Activated T-cell treated with anti-CD3 and anti-CD28 coated beads, Interleukin-2, amount 50 U/mL, for 4 hours (primary cell): ENCODE data around the gene C1QTNF2. TPM values are rescaled to one million over a fixed set of nuclear protein-coding genes. Genes with fewer than 3 reads are reported as not detected.

Experiments
- ATAC-seq, 2 donors: fragments of 200-7000 bp; cut with Tn5 transposase; one replicate each; pipeline ENCODE4 v1.10.0; 2021
- DNase-seq: peaks from one replicate; pipeline ENCODE4 v3.0.0-alpha.2; 2020
- H3K27me3 Mint-ChIP-seq: one replicate; pipeline ENCODE4 v1.8.0; 2021; ENCODE audit warnings: low read depth, mixed read lengths
- H3K36me3 Mint-ChIP-seq: one replicate; pipeline ENCODE4 v1.8.0; 2022; ENCODE audit warnings: mixed read lengths; ENCODE audit not compliant: insufficient read depth
- H3K4me1 Mint-ChIP-seq: one replicate; pipeline ENCODE4 v1.8.0; 2021; ENCODE audit warnings: low read depth, mixed read lengths
- H3K4me3 Mint-ChIP-seq: one replicate; pipeline ENCODE4 v1.8.0; 2021; ENCODE audit warnings: mild to moderate bottlenecking, moderate library complexity, mixed read lengths
- H3K9me3 Mint-ChIP-seq: one replicate; pipeline ENCODE4 v1.8.0; 2021; ENCODE audit warnings: mixed read lengths
- total RNA-seq, 3 donors: library from RNA; stranded (reverse); gene quantifications; one replicate each; pipeline ENCODE4 v1.2.1, GENCODE V29; 2021

Gene C1QTNF2
- total RNA-seq, 3 donors from 2014 or later = not detected

- peaks cover 52% of the 10 kb centered on the region for H3K27me3 Mint-ChIP-seq
- H3K4me3 Mint-ChIP-seq = peak within 1 kb of the TSS; percentile 69
- peaks cover 8% of the 10 kb centered on the region for H3K4me1 Mint-ChIP-seq
- H3K9me3 Mint-ChIP-seq = no peaks in the 10 kb centered on the region
- DNase-seq (no peak), ATAC-seq (peak; percentile 38 to 41)
- no peaks in the 10 kb centered on the region for H3K36me3 Mint-ChIP-seq
These were observed 58.1 kb downstream of the C1QTNF2 start, which contains the start of gene CCNJL for GRCh38 chr5:160312134-160312959. CCNJL (minus strand) TSS chr5:160312564; CDS start chr5:160311923, 641 bp downstream.

GRCh38 chr5:160311491-160312133 is 58.8 kb downstream of the C1QTNF2 start:
- Mint-ChIP-seq H3K9me3 (no peaks in the 10 kb centered on the region), H3K27me3 (peaks cover 51% of the 10 kb centered on the region), H3K4me3 (peak overlapping the region; percentile 55), H3K4me1 (peaks cover 8% of the 10 kb centered on the region), H3K36me3 (no peaks in the 10 kb centered on the region)
- ATAC-seq (no peak), DNase-seq (no peak)

GRCh38 chr5:160310552-160311295 is 59.7 kb downstream of the C1QTNF2 start:
- H3K27me3 Mint-ChIP-seq = peaks cover 49% of the 10 kb centered on the region

GRCh38 chr5:160310140-160310539 is 60.3 kb downstream of the C1QTNF2 start:
- ATAC-seq (no peak), DNase-seq (no peak)
- Mint-ChIP-seq H3K9me3 (no peaks in the 10 kb centered on the region), H3K36me3 (no peaks in the 10 kb centered on the region), H3K27me3 (peaks cover 49% of the 10 kb centered on the region), H3K4me1 (peaks cover 8% of the 10 kb centered on the region), H3K4me3 (no peak overlapping the region)

More at GRCh38 chr5:160310552-160311295, 59.7 kb downstream of the C1QTNF2 start:
- ATAC-seq (no peak), DNase-seq (no peak)
- H3K4me1 Mint-ChIP-seq = peaks cover 8% of the 10 kb centered on the region
- no peaks in the 10 kb centered on the region for H3K36me3 Mint-ChIP-seq
- H3K4me3 Mint-ChIP-seq = no peak overlapping the region
- no peaks in the 10 kb centered on the region for H3K9me3 Mint-ChIP-seq

GRCh38 chr5:160306696-160307095 is 63.7 kb downstream of the C1QTNF2 start:
- Mint-ChIP-seq H3K4me1 (peaks cover 3% of the 10 kb centered on the region), H3K9me3 (no peaks in the 10 kb centered on the region), H3K4me3 (no peak overlapping the region), H3K36me3 (no peaks in the 10 kb centered on the region), H3K27me3 (peaks cover 36% of the 10 kb centered on the region)
- ATAC-seq = no peak
- no peak for DNase-seq

- ATAC-seq (no peak), DNase-seq (no peak)
- H3K27me3 Mint-ChIP-seq = peaks cover 22% of the 10 kb centered on the region
- H3K4me3 Mint-ChIP-seq = no peak overlapping the region
- no peaks in the 10 kb centered on the region for H3K4me1 Mint-ChIP-seq
- H3K36me3 Mint-ChIP-seq = no peaks in the 10 kb centered on the region
- no peaks in the 10 kb centered on the region for H3K9me3 Mint-ChIP-seq
These were observed 65.1 kb downstream of the C1QTNF2 start for GRCh38 chr5:160305319-160305718.

- H3K27me3 Mint-ChIP-seq = peaks cover 10% of the 10 kb centered on the region
These were observed 66.7 kb downstream of the C1QTNF2 start for GRCh38 chr5:160303690-160304089.

GRCh38 chr5:160298189-160298588 is 72.2 kb downstream of the C1QTNF2 start:
- Mint-ChIP-seq H3K36me3 (no peaks in the 10 kb centered on the region), H3K4me3 (no peak overlapping the region)
- ATAC-seq = no peak

More at GRCh38 chr5:160303690-160304089, 66.7 kb downstream of the C1QTNF2 start:
- no peak overlapping the region for H3K4me3 Mint-ChIP-seq
- no peaks in the 10 kb centered on the region for H3K36me3 Mint-ChIP-seq
- ATAC-seq (no peak), DNase-seq (no peak)
- H3K4me1 Mint-ChIP-seq = no peaks in the 10 kb centered on the region
- no peaks in the 10 kb centered on the region for H3K9me3 Mint-ChIP-seq

GRCh38 chr5:160297776-160298175 is 72.7 kb downstream of the C1QTNF2 start:
- no peaks in the 10 kb centered on the region for H3K9me3 Mint-ChIP-seq
- DNase-seq (no peak), ATAC-seq (no peak)
- no peaks in the 10 kb centered on the region for H3K36me3 Mint-ChIP-seq
- H3K4me3 Mint-ChIP-seq = no peak overlapping the region
- no peaks in the 10 kb centered on the region for H3K4me1 Mint-ChIP-seq
- no peaks in the 10 kb centered on the region for H3K27me3 Mint-ChIP-seq

More at GRCh38 chr5:160298189-160298588, 72.2 kb downstream of the C1QTNF2 start:
- Mint-ChIP-seq H3K27me3 (no peaks in the 10 kb centered on the region), H3K4me1 (no peaks in the 10 kb centered on the region), H3K9me3 (no peaks in the 10 kb centered on the region)
- DNase-seq = no peak

Other genes starting within 250 kb of the C1QTNF2 start
- gene FABP6, start 141.1 kb downstream of the C1QTNF2 start, total RNA-seq = not detected
- under 1 TPM; 0.10 to 0.30 (median 0.13) TPM for gene CCNJL, start 58.1 kb downstream of the C1QTNF2 start, total RNA-seq
- gene FAM200C, start 29.4 kb upstream of the C1QTNF2 start, total RNA-seq = under 1 TPM; 0.38 to 0.43 (median 0.42) TPM
- 10 to 100 TPM; 33.2 to 48.3 (median 44.9) TPM for gene SLU7, start 48.5 kb upstream of the C1QTNF2 start, total RNA-seq
- 10 to 100 TPM; 22.5 to 27.1 (median 25.8) TPM for gene PTTG1, start 51.2 kb upstream of the C1QTNF2 start, total RNA-seq